GM12878 (cell line): ENCODE results near the gene TADA2A. TPM values are rescaled to one million over a fixed set of nuclear protein-coding genes. Genes with fewer than 3 reads are reported as not detected.

ENCODE experiments used
- CREM ChIP-seq: IDR thresholded peaks from 2 replicates; pipeline ENCODE4 v1.6.1; 2014; ENCODE audit warnings: antibody characterized with exemption, low read depth
- E2F8 ChIP-seq: fragments of 450-650 bp; IDR thresholded peaks from 2 replicates; pipeline ENCODE4 v1.6.1; 2018; ENCODE audit warnings: mild to moderate bottlenecking, low read depth, moderate library complexity; ENCODE audit not compliant: partially characterized antibody
- HCFC1 ChIP-seq: fragments of 150-350 bp; IDR thresholded peaks from 2 replicates; pipeline ENCODE4 v1.6.1; 2014; ENCODE audit warnings: low read length
- IKZF2 ChIP-seq, 2 experiments: fragments of 450-650 bp; IDR thresholded peaks; 2 replicates each; pipeline ENCODE4 v1.6.1; 2017; ENCODE audit warnings: mild to moderate bottlenecking in 2 of 2, moderate library complexity in 2 of 2
- LARP7 ChIP-seq: fragments of 450-650 bp; IDR thresholded peaks from 2 replicates; pipeline ENCODE4 v1.6.1; 2017; ENCODE audit warnings: mild to moderate bottlenecking
- MTA3 ChIP-seq: IDR thresholded peaks from 2 replicates; pipeline ENCODE4 v1.6.1; 2012; ENCODE audit warnings: low read length, inconsistent platforms, borderline replicate concordance
- POLR2AphosphoS2 ChIP-seq: IDR thresholded peaks from 2 replicates; pipeline ENCODE4 v1.6.1; 2011; ENCODE audit warnings: low read depth, mild to moderate bottlenecking, low read length, improper control_type of control experiment, moderate library complexity
- RELB ChIP-seq: fragments of 450-650 bp; IDR thresholded peaks from 2 replicates; pipeline ENCODE4 v1.6.1; 2017; ENCODE audit warnings: low read depth, mild to moderate bottlenecking, moderate library complexity
- REST ChIP-seq: IDR thresholded peaks from 2 replicates; pipeline ENCODE4 v1.6.1; 2012; ENCODE audit warnings: mild to moderate bottlenecking, low read depth, low read length
- SUPT20H ChIP-seq: IDR thresholded peaks from 2 replicates; pipeline ENCODE4 v1.6.1; 2011; ENCODE audit warnings: low read depth, mild to moderate bottlenecking, low read length, moderate library complexity, borderline replicate concordance; ENCODE audit not compliant: control insufficient read depth
- polyA plus RNA-seq, 11 experiments: library from polyadenylated mRNA; depleted of rRNA in 4 of 11; unstranded in 6 of 11; stranded (reverse) in 5 of 11; fragments of >200 nt; fragmentation: Nextera tagmentation in 4 of 11; fragmentation: Illumina TruSeq in 1 of 11; extraction: Ambion mirVana in 4 of 11; extraction: Trizol in 1 of 11; gene quantifications; 1 replicate in 1 of 11; 2 replicates in 10 of 11; pipeline versions ENCODE4 v1.2.1 to v1.2.3, GENCODE V29; 2011 to 2016; ENCODE audit warnings: inconsistent platforms in 2 of 11, missing spikeins in 2 of 11, low read depth in 1 of 11
- total RNA-seq, 4 experiments: library from RNA; depleted of rRNA in 3 of 4; stranded (reverse); fragments of >200 nt in 3 of 4; fragmentation: Illumina TruSeq in 1 of 4; extraction: Trizol in 1 of 4; gene quantifications; 2 replicates each; pipeline versions ENCODE4 v1.2.1 to v1.2.3, GENCODE V29; 2013 to 2021
- TF ChIP-seq, protein P1 (sequence below): fragments of 450-650 bp; IDR thresholded peaks from 2 replicates; pipeline ENCODE4 v1.6.1; 2017; ENCODE audit warnings: mild to moderate bottlenecking, moderate library complexity
- TF ChIP-seq, protein P2 (sequence below): fragments of 450-650 bp; IDR thresholded peaks from 2 replicates; pipeline ENCODE4 v1.6.1; 2017; ENCODE audit warnings: antibody characterized with exemption, mild to moderate bottlenecking, moderate library complexity

The TADA2A gene
- total and polyA plus RNA-seq, 10 of the 15 experiments (the other 5 are each of a cell fraction or from before 2014, with no cell fraction given), result 19.6 to 43.8 (median 34.1) TPM

- peak; percentile 60; the same call in 1 of the 2 replicates for TF ChIP-seq RELB
- 0 out of 2 replicates have a peak, but pooled peaks have one; percentile 33 for TF ChIP-seq CREM
- peak; percentile 11; the same call in 1 of the 2 replicates for TF ChIP-seq HCFC1
- 0 out of 4 replicates have a peak, but pooled peaks of 1 of the 2 experiments have one; percentile 30 for TF ChIP-seq IKZF2 (IDR thresholded peaks at IDR 0.05)
- TF ChIP-seq MTA3, result no peak
- TF ChIP-seq, protein P1, sequence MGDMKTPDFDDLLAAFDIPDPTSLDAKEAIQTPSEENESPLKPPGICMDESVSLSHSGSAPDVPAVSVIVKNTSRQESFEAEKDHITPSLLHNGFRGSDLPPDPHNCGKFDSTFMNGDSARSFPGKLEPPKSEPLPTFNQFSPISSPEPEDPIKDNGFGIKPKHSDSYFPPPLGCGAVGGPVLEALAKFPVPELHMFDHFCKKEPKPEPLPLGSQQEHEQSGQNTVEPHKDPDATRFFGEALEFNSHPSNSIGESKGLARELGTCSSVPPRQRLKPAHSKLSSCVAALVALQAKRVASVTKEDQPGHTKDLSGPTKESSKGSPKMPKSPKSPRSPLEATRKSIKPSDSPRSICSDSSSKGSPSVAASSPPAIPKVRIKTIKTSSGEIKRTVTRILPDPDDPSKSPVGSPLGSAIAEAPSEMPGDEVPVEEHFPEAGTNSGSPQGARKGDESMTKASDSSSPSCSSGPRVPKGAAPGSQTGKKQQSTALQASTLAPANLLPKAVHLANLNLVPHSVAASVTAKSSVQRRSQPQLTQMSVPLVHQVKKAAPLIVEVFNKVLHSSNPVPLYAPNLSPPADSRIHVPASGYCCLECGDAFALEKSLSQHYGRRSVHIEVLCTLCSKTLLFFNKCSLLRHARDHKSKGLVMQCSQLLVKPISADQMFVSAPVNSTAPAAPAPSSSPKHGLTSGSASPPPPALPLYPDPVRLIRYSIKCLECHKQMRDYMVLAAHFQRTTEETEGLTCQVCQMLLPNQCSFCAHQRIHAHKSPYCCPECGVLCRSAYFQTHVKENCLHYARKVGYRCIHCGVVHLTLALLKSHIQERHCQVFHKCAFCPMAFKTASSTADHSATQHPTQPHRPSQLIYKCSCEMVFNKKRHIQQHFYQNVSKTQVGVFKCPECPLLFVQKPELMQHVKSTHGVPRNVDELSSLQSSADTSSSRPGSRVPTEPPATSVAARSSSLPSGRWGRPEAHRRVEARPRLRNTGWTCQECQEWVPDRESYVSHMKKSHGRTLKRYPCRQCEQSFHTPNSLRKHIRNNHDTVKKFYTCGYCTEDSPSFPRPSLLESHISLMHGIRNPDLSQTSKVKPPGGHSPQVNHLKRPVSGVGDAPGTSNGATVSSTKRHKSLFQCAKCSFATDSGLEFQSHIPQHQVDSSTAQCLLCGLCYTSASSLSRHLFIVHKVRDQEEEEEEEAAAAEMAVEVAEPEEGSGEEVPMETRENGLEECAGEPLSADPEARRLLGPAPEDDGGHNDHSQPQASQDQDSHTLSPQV, result no peak
- TF ChIP-seq, protein P2, sequence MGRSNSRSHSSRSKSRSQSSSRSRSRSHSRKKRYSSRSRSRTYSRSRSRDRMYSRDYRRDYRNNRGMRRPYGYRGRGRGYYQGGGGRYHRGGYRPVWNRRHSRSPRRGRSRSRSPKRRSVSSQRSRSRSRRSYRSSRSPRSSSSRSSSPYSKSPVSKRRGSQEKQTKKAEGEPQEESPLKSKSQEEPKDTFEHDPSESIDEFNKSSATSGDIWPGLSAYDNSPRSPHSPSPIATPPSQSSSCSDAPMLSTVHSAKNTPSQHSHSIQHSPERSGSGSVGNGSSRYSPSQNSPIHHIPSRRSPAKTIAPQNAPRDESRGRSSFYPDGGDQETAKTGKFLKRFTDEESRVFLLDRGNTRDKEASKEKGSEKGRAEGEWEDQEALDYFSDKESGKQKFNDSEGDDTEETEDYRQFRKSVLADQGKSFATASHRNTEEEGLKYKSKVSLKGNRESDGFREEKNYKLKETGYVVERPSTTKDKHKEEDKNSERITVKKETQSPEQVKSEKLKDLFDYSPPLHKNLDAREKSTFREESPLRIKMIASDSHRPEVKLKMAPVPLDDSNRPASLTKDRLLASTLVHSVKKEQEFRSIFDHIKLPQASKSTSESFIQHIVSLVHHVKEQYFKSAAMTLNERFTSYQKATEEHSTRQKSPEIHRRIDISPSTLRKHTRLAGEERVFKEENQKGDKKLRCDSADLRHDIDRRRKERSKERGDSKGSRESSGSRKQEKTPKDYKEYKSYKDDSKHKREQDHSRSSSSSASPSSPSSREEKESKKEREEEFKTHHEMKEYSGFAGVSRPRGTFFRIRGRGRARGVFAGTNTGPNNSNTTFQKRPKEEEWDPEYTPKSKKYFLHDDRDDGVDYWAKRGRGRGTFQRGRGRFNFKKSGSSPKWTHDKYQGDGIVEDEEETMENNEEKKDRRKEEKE, result no peak
- peak; percentile 70 for TF ChIP-seq E2F8
- no peak for TF ChIP-seq REST
- TF ChIP-seq LARP7, result peak; percentile 83
- TF ChIP-seq SUPT20H, result no peak
- peak; percentile 58; the same call in 1 of the 2 replicates for TF ChIP-seq POLR2AphosphoS2
These were observed at the start of gene TADA2A, which contains the start of gene ACACA (continued) for GRCh38 chr17:37406635-37407461.
